Measurements from ENCODE around the gene RRP7A. TPM values are rescaled to one million over a fixed set of nuclear protein-coding genes. Genes with fewer than 3 reads are reported as not detected.
"Not testable (repeated sequence)": the region's sequence is repeated elsewhere in the genome, so short reads cannot be mapped to it uniquely, and the experiment has no call there.

The RRP7A gene
- total RNA-seq, 1 donor from 2014 or later, result 44.8 TPM

DNA sequence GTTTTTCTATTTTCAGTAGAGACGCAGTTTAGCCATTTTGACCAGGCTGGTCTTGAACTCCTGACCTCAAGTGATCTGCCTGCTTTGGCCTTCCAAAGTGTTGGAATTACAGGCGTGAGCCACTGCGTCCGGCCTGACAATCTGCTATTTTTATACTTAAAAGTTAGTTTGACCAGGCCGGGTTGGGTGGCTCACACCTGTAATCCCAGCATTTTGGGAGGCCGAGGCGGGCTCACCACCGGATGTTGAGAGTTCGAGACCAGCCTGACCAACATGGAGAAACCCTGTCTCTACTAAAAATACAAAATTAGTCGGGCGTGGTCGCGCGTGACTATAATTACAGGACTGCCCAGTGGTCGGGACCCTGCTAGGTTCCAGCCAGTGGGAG lies 19.8 kb downstream of the RRP7A start:
- not testable (repeated sequence) for DNase-seq (ENCODE audit: low spot score)

DNA sequence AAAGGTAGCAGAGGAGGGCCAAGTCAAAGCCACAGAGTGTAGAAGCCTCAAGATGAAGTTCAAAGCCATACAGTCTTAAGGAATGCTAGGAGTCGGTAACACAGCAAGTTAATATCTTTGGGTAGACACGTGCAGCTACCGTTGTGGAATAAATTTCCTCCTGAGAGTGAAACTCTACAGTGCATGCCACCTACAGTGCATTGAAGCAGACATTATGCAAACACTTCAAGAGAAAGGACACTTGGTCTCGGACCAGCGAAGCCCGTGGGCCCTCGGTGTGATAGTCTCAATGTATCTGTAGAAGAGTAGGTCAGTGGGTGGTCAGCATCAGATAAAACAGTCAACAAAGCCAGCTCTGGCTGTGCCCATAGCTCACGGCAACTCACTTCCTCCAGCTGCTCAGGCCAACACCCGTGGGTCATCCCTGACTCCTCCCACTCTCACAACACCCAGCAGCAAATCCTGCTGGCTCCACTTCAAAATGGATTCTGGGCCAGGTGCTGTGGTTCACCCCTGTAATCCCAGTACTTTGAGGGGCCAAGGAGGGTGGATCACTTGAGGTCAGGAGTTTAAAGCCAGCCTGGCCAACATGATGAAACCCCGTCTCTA lies 24.0 kb downstream of the RRP7A start:
- not testable (repeated sequence) for DNase-seq (ENCODE audit: low spot score)

DNA sequence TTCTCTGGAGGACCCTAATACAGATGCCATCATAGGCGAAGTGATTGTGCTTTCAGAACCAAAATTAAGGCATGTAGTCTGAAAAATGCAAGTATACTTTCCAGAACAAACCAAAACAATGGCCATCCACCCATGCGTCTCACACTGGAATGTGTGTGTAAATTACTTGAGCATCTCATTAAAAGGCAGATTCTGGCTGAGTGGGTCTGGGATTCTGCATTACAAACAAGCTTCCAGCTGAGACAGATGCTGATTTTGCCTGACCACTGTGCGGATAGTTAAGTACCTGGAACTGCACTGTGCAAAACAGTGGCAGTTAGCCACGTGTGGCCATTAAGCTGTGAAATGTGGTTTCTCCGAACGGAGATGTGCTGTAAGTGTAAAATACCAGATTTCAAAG lies 26.2 kb downstream of the RRP7A start:
- DNase-seq (ENCODE audit: low spot score), result no peak

DNA sequence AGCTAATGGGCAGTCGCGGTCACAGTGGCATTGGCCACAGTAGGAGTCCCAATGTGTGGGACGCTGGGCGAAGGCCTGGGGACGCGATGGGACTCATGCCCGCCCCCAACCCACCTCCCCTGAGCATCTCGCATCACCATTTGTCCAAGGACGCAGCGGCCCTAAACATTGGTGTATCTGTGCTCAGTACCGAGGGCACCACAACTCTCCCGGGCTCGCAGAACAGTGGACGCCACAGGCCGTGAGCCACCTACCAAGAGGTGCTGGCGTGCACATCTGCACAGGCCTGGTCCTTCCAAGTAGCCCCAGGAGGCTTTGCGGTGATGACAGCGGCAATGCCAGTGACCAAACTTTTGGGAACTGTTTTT lies 27.3 kb downstream of the RRP7A start:
- no peak for DNase-seq (ENCODE audit: low spot score)

DNA sequence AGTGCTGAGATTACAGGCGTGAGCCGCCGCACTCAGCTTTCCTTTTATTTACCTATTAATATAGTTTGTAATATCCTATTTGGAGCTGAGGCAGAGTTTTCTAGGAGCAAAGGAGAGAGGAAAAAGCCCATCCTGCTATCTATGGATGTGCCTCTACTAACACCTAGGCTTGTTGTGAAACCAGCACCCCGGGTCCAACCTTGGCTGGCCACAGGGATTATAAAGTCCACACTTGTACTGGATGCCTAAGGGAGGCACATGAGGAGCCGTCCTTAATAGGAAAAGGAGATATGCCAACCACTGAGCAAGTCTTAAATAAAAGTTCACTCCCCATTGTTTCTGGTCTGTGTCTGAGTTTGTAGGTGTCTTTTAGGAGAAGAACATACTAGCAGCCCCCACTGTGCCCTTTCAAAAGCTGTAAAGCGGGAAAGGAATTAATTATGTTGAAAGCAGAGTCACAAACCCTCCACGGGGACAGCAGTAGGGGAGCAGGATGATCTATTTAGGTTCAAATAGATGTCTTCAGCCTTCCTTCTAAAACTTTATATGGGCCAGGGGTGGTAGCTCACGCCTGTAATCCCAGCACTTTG lies 29.3 kb downstream of the RRP7A start:
- no peak for DNase-seq (ENCODE audit: low spot score)

DNA sequence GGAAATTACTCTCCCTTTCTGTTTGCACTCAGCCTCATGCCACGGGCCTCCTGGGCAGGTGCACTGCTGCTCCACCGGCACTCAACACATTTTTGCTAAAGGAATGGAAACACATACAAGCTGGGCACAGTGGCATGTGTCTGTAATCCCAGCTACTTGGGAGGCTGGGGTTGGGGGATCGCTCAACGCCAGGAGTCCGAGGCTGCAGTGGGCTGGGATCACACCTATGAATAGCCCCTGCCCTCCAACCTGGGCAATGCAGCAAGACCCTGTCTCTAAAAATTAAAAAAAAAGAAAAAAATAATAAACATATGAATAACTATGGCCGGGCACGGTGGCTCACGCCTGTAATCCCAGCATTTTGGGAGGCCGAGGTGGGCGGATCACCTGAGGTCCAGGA lies 30.6 kb downstream of the RRP7A start:
- no peak for DNase-seq (ENCODE audit: low spot score)

DNA sequence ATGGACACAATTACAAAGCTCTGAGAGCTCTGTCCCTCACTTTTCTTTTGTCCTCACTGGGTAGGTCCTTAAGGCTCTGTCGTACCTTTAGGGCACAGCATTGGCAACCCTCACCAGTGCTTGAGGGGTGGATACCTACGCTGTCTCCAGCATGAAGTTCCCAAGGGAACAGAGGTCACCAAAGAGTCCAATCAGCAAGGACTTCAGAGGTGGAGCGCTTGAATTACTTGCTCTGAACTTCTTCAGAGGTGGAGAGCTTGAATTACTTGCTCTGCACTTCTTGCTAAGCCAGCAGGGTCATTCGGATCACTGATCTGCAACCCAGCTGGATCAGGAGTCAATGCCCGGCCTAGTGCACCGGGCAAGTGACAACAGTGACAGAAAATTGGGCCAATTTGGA lies 35.1 kb downstream of the RRP7A start:
- no peak for DNase-seq (ENCODE audit: low spot score)

DNA sequence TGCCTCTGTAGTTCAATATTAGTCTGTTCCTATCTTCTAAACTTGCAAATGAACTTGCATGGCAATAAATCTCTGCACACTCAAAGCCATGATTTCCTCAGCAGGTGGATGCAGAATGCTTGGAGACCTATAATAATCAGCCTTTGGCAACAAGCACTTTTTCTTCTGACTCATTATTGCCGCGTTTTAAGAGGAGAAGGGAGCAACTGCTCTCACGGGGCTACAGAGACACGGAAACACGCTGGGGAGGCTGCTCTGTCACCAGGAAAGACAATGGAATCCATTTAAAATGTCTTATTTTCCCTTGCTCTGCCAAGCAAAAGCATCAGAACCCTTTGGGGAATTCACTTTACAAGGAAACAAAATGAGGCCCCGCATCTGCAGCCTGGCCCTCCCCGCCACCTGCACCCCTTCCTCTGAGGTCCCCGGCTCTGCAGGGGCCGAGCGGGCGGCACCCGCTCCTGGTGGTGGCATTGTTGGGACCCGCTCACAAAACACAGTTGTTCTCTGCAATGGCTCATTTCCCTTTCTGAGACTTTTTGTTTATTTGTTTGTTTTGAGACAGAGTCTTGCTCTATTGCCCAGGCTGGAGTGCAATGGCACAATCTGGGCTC lies 35.9 kb downstream of the RRP7A start:
- DNase-seq (ENCODE audit: low spot score), result not testable (repeated sequence)

DNA sequence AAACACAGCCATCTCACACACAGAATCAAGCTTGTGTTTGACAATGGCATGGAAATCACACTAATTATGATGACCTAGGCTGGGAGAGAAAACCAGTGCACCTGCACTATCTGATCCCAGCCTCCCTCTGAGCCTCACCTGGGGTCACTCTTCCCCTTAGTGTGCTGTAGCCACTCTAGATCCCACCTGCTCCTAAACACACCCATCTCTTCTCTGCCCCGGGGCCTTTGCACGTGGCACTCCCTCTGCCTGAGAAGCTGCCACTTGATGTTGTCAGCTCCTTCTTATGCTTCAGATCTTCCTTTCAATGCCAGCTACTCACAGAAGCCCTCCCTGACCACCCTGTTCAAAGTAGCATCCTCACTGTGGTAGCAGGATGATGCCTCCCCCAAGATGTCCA lies 44.5 kb downstream of the RRP7A start:
- DNase-seq (ENCODE audit: low spot score), result no peak

DNA sequence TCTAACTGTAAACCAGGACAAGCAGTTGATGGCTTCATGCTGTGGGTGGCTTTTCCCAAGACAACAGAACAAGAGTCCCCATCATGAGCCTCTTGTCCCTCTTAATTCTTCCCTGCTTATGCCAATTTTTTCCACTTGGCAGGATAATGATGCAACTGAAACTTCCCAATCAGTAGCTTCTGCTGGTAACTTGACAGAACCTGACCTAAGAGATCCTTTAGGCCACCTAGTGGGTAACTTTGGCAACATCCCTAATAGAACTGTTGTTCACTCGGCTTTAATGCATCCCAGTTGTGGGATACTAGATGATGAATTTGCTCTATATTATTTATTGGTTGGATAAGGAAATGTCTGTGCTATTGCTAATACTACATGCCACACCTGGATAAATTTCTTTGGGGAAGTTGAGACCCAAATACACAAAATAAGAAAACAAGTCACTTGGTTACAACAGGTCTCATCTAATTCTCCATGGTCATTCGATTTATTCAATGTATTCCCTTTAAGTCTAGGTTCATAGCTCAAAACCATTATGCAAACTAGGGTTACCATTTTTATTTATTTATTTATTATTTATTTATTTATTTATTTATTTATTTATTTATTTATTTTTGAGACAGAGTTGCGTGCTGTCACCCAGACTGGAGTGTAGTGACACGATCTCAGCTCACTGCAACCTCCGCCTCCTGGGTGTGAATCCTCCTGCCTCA lies 46.0 kb downstream of the RRP7A start:
- DNase-seq (ENCODE audit: low spot score), result no peak

DNA sequence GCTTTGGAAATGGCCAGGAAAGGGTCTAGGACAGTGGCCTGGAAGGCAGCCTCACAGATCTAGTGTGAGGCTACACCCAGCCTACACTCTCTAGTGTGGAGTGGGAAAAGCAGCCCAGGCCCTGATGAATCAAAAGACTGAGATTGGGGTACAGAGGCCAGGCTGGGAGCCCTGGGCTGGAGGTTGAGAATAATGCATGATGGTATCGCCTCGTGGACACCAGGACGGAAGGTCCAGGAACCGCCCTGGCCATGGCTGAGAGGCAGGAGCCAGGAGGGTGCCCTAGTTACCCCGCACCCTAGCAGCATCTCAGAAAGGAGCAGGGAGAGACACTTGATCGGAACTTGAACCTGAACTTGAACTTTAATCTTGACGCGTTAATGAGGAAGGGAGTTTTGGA lies 46.9 kb downstream of the RRP7A start:
- DNase-seq (ENCODE audit: low spot score), result no peak

DNA sequence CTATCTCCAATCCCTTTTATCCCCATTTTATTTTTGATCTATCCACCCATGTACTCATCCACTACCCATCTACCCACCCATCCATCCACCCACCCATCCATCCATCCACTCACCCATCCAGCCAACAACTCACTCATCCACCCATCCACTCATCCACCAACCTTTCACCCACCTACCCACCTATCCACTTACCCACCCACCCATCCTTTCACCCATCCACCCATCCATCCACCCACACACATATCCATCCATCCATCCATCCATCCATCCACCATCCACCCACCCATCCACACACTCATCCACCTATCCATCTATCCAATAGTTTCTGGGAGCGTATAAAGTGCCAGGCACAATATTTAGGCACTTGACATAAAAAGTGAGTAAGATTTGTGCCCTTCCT lies 48.2 kb downstream of the RRP7A start:
- DNase-seq (ENCODE audit: low spot score), result no peak

DNA sequence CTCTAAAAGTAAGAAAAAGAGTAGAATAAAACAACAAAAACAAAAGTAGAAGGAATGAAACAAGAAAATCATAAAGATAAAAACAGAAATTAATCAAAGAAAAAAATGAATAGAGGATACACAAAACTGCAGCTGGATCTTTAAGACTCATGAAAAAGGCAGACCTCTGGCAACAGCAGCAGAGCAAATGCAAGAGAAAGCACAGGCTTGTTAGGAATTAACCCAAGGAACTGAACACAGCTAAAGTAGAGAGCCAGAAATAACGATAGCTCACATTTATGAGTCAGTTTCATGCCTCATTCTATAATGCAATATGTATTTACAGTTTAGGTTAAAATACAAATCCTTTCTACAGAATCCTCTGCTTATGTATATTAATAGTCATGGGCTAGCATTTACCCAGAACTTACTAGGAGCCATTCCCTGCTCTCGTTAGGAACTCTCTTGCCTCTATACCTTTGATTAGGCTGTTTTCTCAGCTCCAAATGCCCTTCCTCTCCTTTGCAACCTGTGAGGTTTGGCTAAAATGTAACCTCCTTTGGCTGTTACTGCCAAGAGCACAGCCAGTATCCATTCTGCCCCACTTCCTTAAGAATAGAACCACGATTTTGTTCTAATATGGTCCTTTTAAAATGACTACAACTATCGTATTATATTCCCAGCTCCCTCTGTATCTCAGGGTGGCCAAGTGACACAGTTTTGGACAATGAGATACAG lies 49.1 kb downstream of the RRP7A start:
- no peak for DNase-seq (ENCODE audit: low spot score)

DNA sequence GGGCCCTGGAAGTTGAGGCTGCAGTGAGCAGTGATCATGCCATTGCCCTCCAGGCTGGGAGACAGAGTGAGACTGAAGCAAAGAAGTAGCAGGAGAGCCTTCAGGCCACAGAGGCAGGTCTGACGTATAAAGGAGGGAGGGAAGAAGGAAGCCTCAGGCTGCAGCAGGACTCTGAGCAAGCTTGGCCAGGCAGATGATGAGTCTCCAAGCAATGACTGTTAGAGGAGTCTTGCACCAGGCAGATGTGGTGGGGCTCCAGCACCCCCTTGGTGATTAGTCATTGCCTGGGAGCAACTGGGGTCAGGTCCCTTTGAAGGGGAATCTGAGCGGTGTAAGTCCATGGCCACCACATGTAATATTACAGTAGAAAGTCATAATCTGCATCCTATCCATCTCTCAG lies 50.8 kb downstream of the RRP7A start:
- DNase-seq (ENCODE audit: low spot score), result no peak

DNA sequence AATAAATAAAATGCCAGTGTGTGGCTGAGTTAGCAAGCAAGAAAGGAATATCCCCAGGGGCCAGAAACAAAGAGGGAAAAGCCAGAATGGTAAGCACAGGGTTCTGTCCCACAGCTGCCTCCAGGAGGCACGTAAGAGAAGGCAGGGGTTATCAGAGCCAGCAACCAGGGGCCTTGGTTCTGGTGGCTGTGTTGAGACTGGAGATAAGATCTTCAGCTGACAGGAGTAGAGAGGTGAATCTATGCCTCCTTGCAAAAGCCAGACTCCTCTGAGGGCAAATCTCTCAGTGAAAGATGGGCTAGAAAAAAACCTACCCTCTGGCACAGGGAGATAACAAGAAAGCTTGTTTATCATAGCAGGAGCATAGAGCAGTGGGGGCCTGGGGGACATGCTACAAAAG lies 57.6 kb downstream of the RRP7A start:
- no peak for DNase-seq (ENCODE audit: low spot score)

DNA sequence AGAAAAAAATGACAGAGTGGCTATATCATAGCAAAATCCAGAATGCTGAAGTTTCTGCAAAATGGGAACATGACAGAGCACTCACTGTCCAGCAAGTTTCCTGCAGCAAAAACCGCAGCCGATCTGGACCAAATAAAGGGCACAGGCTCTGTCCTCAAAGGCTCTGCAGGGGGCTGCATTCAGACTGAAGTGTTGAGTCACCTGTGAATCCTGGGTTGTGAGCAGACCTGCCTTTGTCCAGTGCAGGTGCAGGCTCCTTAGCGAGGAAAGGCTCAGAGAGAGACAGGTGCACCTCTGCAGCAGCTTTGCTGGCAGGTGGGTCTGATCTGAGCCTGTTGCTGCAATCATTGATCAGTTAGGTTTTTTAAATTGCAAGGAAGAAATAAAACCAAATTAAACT lies 58.1 kb downstream of the RRP7A start:
- DNase-seq (ENCODE audit: low spot score), result no peak

Other genes with a start within 250 kb of the RRP7A start
- gene TCF20, start 249.1 kb downstream of the RRP7A start, total RNA-seq, result 25.2 TPM
- gene NFAM1, start 87.4 kb downstream of the RRP7A start, total RNA-seq, result 17.6 TPM
- gene SERHL2, start 34.2 kb upstream of the RRP7A start, total RNA-seq, result 1.00 TPM
- gene POLDIP3, start 95.1 kb upstream of the RRP7A start, total RNA-seq, result 38.2 TPM
- 3.2 TPM for gene ATP5MGL, start 120.8 kb upstream of the RRP7A start, total RNA-seq
- gene CYB5R3, start 129.6 kb upstream of the RRP7A start, total RNA-seq, result 490 TPM
- 42.1 TPM for gene A4GALT, start 201.1 kb upstream of the RRP7A start, total RNA-seq